Brain microvascular endothelial cell (primary cell): ENCODE results near the gene CILP2.

Source experiments
- DNase-seq: peaks from one replicate; pipeline ENCODE4 v3.0.0-alpha.2; 2020
- H3K27ac ChIP-seq: fragments of 250-450 bp; sonication (Bioruptor Pico); 2 replicates; pipeline ENCODE4 v1.5.1; 2020; ENCODE audit warnings: mild to moderate bottlenecking, moderate library complexity
- H3K27me3 ChIP-seq: fragments of 250-450 bp; sonication (Bioruptor Pico); replicated peaks from 2 replicates; pipeline ENCODE4 v1.5.1; 2020; ENCODE audit warnings: mild to moderate bottlenecking
- H3K36me3 ChIP-seq: fragments of 250-450 bp; sonication (Bioruptor Pico); replicated peaks from 2 replicates; pipeline ENCODE4 v1.5.1; 2020; ENCODE audit warnings: mild to moderate bottlenecking
- H3K4me3 ChIP-seq: 2 replicates; pipeline ENCODE4 v1.5.1; 2011; ENCODE audit warnings: low read depth, mild to moderate bottlenecking, control low read depth, low read length, moderate library complexity
- CTCF ChIP-seq: IDR thresholded peaks from 2 replicates; pipeline ENCODE4 v1.5.1; 2011; ENCODE audit warnings: low read depth, mild to moderate bottlenecking, moderate library complexity, low read length, control low read depth, inconsistent platforms; ENCODE audit errors: missing control alignments
- in situ Hi-C: cut with HindIII; loops from 2 replicates; pipeline ENCODE4 v1.10.0; 2017; ENCODE audit warnings: low sequenced_read_pairs, low pct_ligation_motif_present

The CILP2 gene

GRCh38 chr19:19537075-19538048, 703 bp upstream of the CILP2 start:
- in situ Hi-C loops = no loop called here
- H3K27me3 ChIP-seq = peaks cover 15% of the 10 kb centered on the region
- H3K27ac ChIP-seq = no peak overlapping the region
- H3K4me3 ChIP-seq = no peak overlapping the region
- DNase-seq = no peak
- no peaks in the 10 kb centered on the region for H3K36me3 ChIP-seq
- TF ChIP-seq CTCF = no peak

- no peak for DNase-seq
- in situ Hi-C loops = no loop called here
- Histone ChIP-seq H3K27me3 (peaks cover 15% of the 10 kb centered on the region), H3K36me3 (no peaks in the 10 kb centered on the region), H3K27ac (no peak overlapping the region), H3K4me3 (no peak overlapping the region)
- no peak for TF ChIP-seq CTCF
Observed at GRCh38 chr19:19538785-19539166, 711 bp downstream of the CILP2 start.

GRCh38 chr19:19539698-19540063, 1.6 kb downstream of the CILP2 start:
- no peak overlapping the region for H3K27ac ChIP-seq
- TF ChIP-seq CTCF = no peak
- no peaks in the 10 kb centered on the region for H3K36me3 ChIP-seq
- peaks cover 15% of the 10 kb centered on the region for H3K27me3 ChIP-seq
- no peak overlapping the region for H3K4me3 ChIP-seq
- in situ Hi-C loops = no loop called here
- no peak for DNase-seq

GRCh38 chr19:19540064-19540714, 2.1 kb downstream of the CILP2 start:
- peaks cover 15% of the 10 kb centered on the region for H3K27me3 ChIP-seq
- H3K4me3 ChIP-seq = no peak overlapping the region
- TF ChIP-seq CTCF = no peak
- peak; percentile 56 for DNase-seq
- no peaks in the 10 kb centered on the region for H3K36me3 ChIP-seq
- in situ Hi-C loops = no loop called here
- H3K27ac ChIP-seq = no peak overlapping the region

- H3K36me3 ChIP-seq = no peaks in the 10 kb centered on the region
- in situ Hi-C loops = no loop called here
- no peak for TF ChIP-seq CTCF
- H3K27me3 ChIP-seq = peaks cover 15% of the 10 kb centered on the region
- no peak for DNase-seq
- no peak overlapping the region for H3K27ac ChIP-seq
- peak overlapping the region; percentile 3 for H3K4me3 ChIP-seq
Observed at GRCh38 chr19:19540715-19541515, 2.9 kb downstream of the CILP2 start.
